Hindlimb muscle (tissue), 1 donor: Measurements from ENCODE around the gene OR2A2. TPM values are rescaled to one million over a fixed set of nuclear protein-coding genes. Genes with fewer than 3 reads are reported as not detected.
"Not testable (repeated sequence)": the region's sequence is repeated elsewhere in the genome, so short reads cannot be mapped to it uniquely, and the experiment has no call there.

Experiments used
- DNase-seq: peaks from one replicate; pipeline ENCODE4 v3.0.0-alpha.2; 2013
- polyA plus RNA-seq: library from polyadenylated mRNA; unstranded; fragments of 120-200 nt; gene quantifications from one replicate; pipeline ENCODE4 v1.2.1, GENCODE V29; 2013; ENCODE audit not compliant: insufficient read length

Gene OR2A2
- not detected for polyA plus RNA-seq

GRCh38 chr7:144109283-144109682, at the start of gene OR2A2:
TSS of gene OR2A2 (plus strand) at chr7:144109583. CDS start at chr7:144109583, 0 bp downstream.
- DNase-seq: no peak

- no peak for DNase-seq
Observed at GRCh38 chr7:144063710-144064109, 45.7 kb upstream of the OR2A2 start.

- no peak for DNase-seq
Observed at GRCh38 chr7:144069511-144069910, 39.9 kb upstream of the OR2A2 start, which contains the start of gene OR2A25. TSS of gene OR2A25 (plus strand) at chr7:144069811. CDS start at chr7:144074220, 4,409 bp downstream.

- DNase-seq: no peak
Observed at GRCh38 chr7:144069953-144070352, 39.4 kb upstream of the OR2A2 start.

GRCh38 chr7:144074374-144074773, 35.0 kb upstream of the OR2A2 start:
- no peak for DNase-seq

- no peak for DNase-seq
Observed at GRCh38 chr7:144085978-144086377, 23.4 kb upstream of the OR2A2 start, which contains the start of gene OR2A12. TSS of gene OR2A12 (plus strand) at chr7:144086278. CDS start at chr7:144095108, 8,830 bp downstream.

- no peak for DNase-seq
Observed at GRCh38 chr7:144086730-144087129, 22.7 kb upstream of the OR2A2 start.

GRCh38 chr7:144087230-144087629, 22.2 kb upstream of the OR2A2 start:
- no peak for DNase-seq

- DNase-seq: no peak
Observed at GRCh38 chr7:144090667-144091066, 18.7 kb upstream of the OR2A2 start.

- no peak for DNase-seq
Observed at GRCh38 chr7:144098776-144099175, 10.6 kb upstream of the OR2A2 start.

GRCh38 chr7:144100607-144101006, 8.8 kb upstream of the OR2A2 start:
- DNase-seq: no peak

- DNase-seq: no peak
Observed at GRCh38 chr7:144102041-144102440, 7.3 kb upstream of the OR2A2 start.

- DNase-seq: no peak
Observed at GRCh38 chr7:144105211-144105610, 4.2 kb upstream of the OR2A2 start.

- DNase-seq: no peak
Observed at GRCh38 chr7:144110272-144110671, 889 bp downstream of the OR2A2 start.

- no peak for DNase-seq
Observed at GRCh38 chr7:144113651-144114050, 4.3 kb downstream of the OR2A2 start.

GRCh38 chr7:144118341-144118740, 9.0 kb downstream of the OR2A2 start:
- no peak for DNase-seq

- no peak for DNase-seq
Observed at GRCh38 chr7:144122876-144123275, 13.5 kb downstream of the OR2A2 start, which contains the start of gene OR2A14. TSS of gene OR2A14 (plus strand) at chr7:144123176. CDS start at chr7:144129113, 5,937 bp downstream.

- DNase-seq: peak; percentile 71
Observed at GRCh38 chr7:144127714-144128334, 18.4 kb downstream of the OR2A2 start.

- not testable (repeated sequence) for DNase-seq
Observed at GRCh38 chr7:144129601-144130000, 20.2 kb downstream of the OR2A2 start.

- no peak for DNase-seq
Observed at GRCh38 chr7:144130730-144131129, 21.3 kb downstream of the OR2A2 start.

GRCh38 chr7:144132262-144132661, 22.9 kb downstream of the OR2A2 start:
- DNase-seq: no peak

GRCh38 chr7:144133307-144133706, 23.9 kb downstream of the OR2A2 start:
- no peak for DNase-seq

GRCh38 chr7:144134116-144134515, 24.7 kb downstream of the OR2A2 start:
- DNase-seq: no peak

- no peak for DNase-seq
Observed at GRCh38 chr7:144137501-144137900, 28.1 kb downstream of the OR2A2 start.

GRCh38 chr7:144142187-144142586, 32.8 kb downstream of the OR2A2 start:
- no peak for DNase-seq
